GM21529 (cell line): Measurements from ENCODE around the gene SSX3.
"Not testable (repeated sequence)": the region's sequence is repeated elsewhere in the genome, so short reads cannot be mapped to it uniquely, and the experiment has no call there.

ENCODE experiments used
- ATAC-seq: cut with Tn5 transposase; IDR thresholded peaks from one replicate; pipeline ENCODE4 v1.9.1; 2021; ENCODE audit not compliant: unreplicated experiment

Gene SSX3

DNA sequence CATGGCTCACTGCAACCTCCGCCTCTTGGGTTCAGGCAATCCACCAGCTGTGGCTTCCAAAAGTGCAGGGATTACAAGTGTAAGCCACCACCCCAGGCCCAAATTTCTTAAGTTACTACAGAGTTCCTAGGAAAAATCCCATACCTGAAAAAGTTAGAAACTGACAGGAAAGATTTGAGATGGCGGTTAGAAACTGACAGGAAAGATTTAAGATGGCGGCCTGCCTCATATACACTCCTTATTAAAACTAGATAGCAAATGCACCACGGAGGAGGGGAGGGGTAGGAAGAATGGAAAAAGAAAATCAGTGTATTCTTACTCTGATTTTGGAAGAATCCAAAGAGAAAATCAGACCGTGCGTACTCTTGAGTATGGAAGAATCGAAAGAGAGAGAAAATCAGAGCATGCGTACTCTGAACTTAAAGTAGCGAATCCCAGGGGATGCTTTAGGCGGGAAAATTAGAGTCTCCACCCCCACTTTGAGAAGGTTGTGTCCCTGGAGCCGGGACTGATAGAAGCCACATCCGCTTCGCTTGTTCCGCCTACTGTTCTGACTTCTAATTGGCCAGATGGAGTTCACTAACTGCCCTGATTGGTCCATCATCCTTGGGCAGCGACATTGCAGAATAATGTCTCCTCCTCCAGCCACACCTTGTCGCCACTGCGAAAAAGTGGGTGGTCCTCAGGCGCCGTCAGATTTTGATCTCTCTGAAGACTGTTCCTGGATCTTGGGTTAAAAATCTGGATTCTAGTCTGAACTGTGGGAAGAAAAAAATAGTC is at the start of gene SSX3:
Gene SSX3 (minus strand): TSS at position 389 of the 780 bp plus-strand sequence. CDS start 1,454 bp downstream, outside the sequence.
- ATAC-seq = not testable (repeated sequence)

GRCh38 chrX:48397825-48398224 is 41.3 kb upstream of the SSX3 start:
- not testable (repeated sequence) for ATAC-seq

- ATAC-seq = not testable (repeated sequence)
Measured at GRCh38 chrX:48396931-48397330, 40.4 kb upstream of the SSX3 start.

GRCh38 chrX:48383239-48383638 is 26.7 kb upstream of the SSX3 start, which contains the start of gene SSX4:
TSS of gene SSX4 (plus strand) at chrX:48383539. CDS start at chrX:48384054, 515 bp downstream.
- not testable (repeated sequence) for ATAC-seq

GRCh38 chrX:48370408-48370807 is 13.9 kb upstream of the SSX3 start:
- not testable (repeated sequence) for ATAC-seq

DNA sequence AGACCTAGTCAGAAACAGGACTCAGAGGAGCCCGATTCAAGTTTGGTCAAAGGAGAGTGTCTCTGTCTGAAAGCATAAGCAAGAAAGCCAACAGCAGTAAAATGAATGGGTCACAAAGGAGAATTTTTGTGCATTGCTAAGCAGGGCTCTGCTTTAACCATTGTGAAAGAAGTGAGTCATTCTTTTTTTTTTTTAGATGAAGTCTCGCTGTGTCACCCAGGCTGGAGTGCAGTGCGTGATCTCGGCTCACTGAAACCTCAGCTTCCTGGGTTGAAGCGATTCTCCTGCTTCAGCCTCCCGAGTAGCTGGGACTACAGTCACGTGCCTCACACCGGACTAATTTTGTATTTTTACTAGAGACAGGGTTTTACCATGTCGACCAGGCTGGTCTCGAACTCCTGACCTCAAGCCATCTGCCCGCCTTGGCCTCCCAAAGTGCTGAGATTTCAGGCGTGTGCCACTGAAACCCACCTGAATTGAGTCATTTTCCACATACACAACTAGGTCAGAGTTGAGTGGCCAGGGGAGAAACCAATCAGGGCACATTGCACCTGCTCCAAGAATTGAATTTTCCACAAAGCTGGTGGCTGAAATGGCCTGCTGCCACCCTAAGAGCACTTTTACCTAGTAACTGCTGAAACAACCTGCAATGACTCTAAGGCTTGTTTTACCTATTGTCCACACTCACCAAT is 11.4 kb upstream of the SSX3 start:
- not testable (repeated sequence) for ATAC-seq

- not testable (repeated sequence) for ATAC-seq
Measured at GRCh38 chrX:48359281-48359680, 2.8 kb upstream of the SSX3 start.

GRCh38 chrX:48357681-48358080 is 1.2 kb upstream of the SSX3 start:
- ATAC-seq = no peak

GRCh38 chrX:48346059-48346458 is 10.4 kb downstream of the SSX3 start:
- ATAC-seq = not testable (repeated sequence)

DNA sequence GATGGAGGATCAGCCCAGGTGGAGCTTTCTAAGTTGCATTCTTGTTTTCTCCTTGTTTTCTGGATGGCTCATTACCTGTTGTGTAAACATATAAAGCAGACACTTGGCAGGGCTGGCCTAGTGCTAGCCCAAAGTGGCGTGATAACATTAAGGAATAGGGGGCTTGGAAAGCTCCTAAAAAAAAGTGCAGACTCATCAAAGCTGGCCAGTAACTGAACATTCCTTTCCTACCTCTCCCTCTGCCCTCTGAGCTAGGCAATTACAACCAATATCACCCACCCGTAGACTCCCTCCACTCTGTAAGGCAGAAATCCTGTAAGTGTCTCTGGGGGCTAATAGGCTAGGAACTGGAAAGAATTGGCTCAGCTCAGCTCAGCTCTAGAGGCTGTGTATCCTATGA is 42.5 kb downstream of the SSX3 start:
- ATAC-seq = not testable (repeated sequence)

- ATAC-seq = no peak
Measured at GRCh38 chrX:48306175-48306574, 50.3 kb downstream of the SSX3 start.
